HepG2 (cell line): ENCODE measurements around the gene PRKACA. TPM values are rescaled to one million over a fixed set of nuclear protein-coding genes. Genes with fewer than 3 reads are reported as not detected.

Experiments used
- EHMT2 ChIP-seq: fragments of 200-600 bp; sonication (generic); IDR thresholded peaks from 2 replicates; pipeline ENCODE4 v1.7.0; 2017; ENCODE audit warnings: antibody characterized with exemption, low read depth, low read length, borderline replicate concordance
- FOXA3 ChIP-seq: IDR thresholded peaks from 2 replicates; pipeline ENCODE4 v1.6.1; 2016; ENCODE audit warnings: missing genetic modification reagents, missing compliant biosample characterization
- GABPB1 ChIP-seq: IDR thresholded peaks from 2 replicates; pipeline ENCODE4 v1.6.1; 2016; ENCODE audit warnings: mild to moderate bottlenecking, missing genetic modification reagents, moderate library complexity, missing compliant biosample characterization
- MED1 ChIP-seq: sonication (generic); formaldehyde crosslinking; IDR thresholded peaks from 2 replicates; pipeline ENCODE4 v1.4.0; 2020; ENCODE audit warnings: missing genetic modification reagents
- PRDM4 ChIP-seq: sonication (generic); formaldehyde crosslinking; IDR thresholded peaks from 2 replicates; pipeline ENCODE4 v1.9.0; 2021; ENCODE audit warnings: missing genetic modification reagents, borderline replicate concordance
- SETDB1 ChIP-seq: sonication (generic); formaldehyde crosslinking; IDR thresholded peaks from 2 replicates; pipeline ENCODE4 v1.5.1; 2020; ENCODE audit warnings: missing genetic modification reagents, mild to moderate bottlenecking, borderline replicate concordance
- SKI ChIP-seq: fragments of 450-650 bp; IDR thresholded peaks from one replicate; pipeline ENCODE4 v1.6.1; 2018; ENCODE audit warnings: mild to moderate bottlenecking; ENCODE audit not compliant: partially characterized antibody
- SNAPC4 ChIP-seq: sonication (generic); formaldehyde crosslinking; IDR thresholded peaks from 2 replicates; pipeline ENCODE4 v1.4.0; 2020; ENCODE audit warnings: mild to moderate bottlenecking, missing genetic modification reagents
- ZFY ChIP-seq: sonication (generic); formaldehyde crosslinking; IDR thresholded peaks from 2 replicates; pipeline ENCODE4 v1.4.0; 2020; ENCODE audit warnings: missing genetic modification reagents
- ZNF253 ChIP-seq: sonication (generic); formaldehyde crosslinking; IDR thresholded peaks from 2 replicates; pipeline ENCODE4 v1.8.0; 2022; ENCODE audit warnings: mild to moderate bottlenecking, missing genetic modification reagents, borderline replicate concordance
- ZNF441 ChIP-seq: sonication (generic); formaldehyde crosslinking; IDR thresholded peaks from 2 replicates; pipeline ENCODE4 v1.7.0; 2021; ENCODE audit warnings: missing genetic modification reagents, borderline replicate concordance
- ZNF616 ChIP-seq: sonication (generic); formaldehyde crosslinking; IDR thresholded peaks from 2 replicates; pipeline ENCODE4 v1.5.0; 2020; ENCODE audit warnings: low read depth, mild to moderate bottlenecking, missing genetic modification reagents
- ZNF687 ChIP-seq: sonication (generic); formaldehyde crosslinking; IDR thresholded peaks from 2 replicates; pipeline ENCODE4 v1.5.1; 2020; ENCODE audit warnings: mild to moderate bottlenecking, missing genetic modification reagents, moderate library complexity
- ZNF800 ChIP-seq: sonication (generic); formaldehyde crosslinking; IDR thresholded peaks from 2 replicates; pipeline ENCODE4 v1.4.0; 2020; ENCODE audit warnings: missing genetic modification reagents
- ZSCAN21 ChIP-seq: sonication (generic); formaldehyde crosslinking; IDR thresholded peaks from 2 replicates; pipeline ENCODE4 v1.8.0; 2022; ENCODE audit warnings: mild to moderate bottlenecking, missing genetic modification reagents, moderate library complexity, borderline replicate concordance
- polyA plus RNA-seq, 8 experiments: library from polyadenylated mRNA; depleted of rRNA in 3 of 8; stranded (reverse) in 7 of 8; unstranded in 1 of 8; fragments of >200 nt; fragmentation: Illumina TruSeq in 4 of 8; extraction: Trizol in 4 of 8; gene quantifications; 2 replicates each; pipeline versions ENCODE4 v1.2.1 to v1.2.3, GENCODE V29; 2011 to 2016; ENCODE audit warnings: low read depth in 4 of 8, missing spikeins in 1 of 8, mixed read lengths in 1 of 8; ENCODE audit not compliant: insufficient read depth in 1 of 8
- total RNA-seq, 5 experiments: library from RNA; depleted of rRNA; stranded (reverse); fragments of >200 nt; fragmentation: Illumina TruSeq; extraction: Trizol; gene quantifications; 2 replicates each; pipeline ENCODE4 v1.2.3, GENCODE V29; 2016; ENCODE audit warnings: low read depth in 1 of 5

The PRKACA gene
- total and polyA plus RNA-seq, 2 of the 13 experiments (the other 11 are each of a cell fraction or from before 2014, with no cell fraction given) = 11.0 to 18.2 TPM

GRCh38 chr19:14073261-14073924 lies 44.2 kb downstream of the PRKACA start (continued):
- no peak for TF ChIP-seq SNAPC4 (CRISPR knock-in tag)
- TF ChIP-seq SKI = peak; percentile 36
- TF ChIP-seq MED1 (CRISPR knock-in tag) = 0 out of 2 replicates have a peak, but pooled peaks have one; percentile 5
- TF ChIP-seq GABPB1 (CRISPR knock-in tag) = peak; percentile 6; the same call in 1 of the 2 replicates
- peak; percentile 67 for TF ChIP-seq ZFY
- no peak for TF ChIP-seq EHMT2
- 0 out of 2 replicates have a peak, but pooled peaks have one; percentile 12 for TF ChIP-seq ZNF441 (CRISPR knock-in tag)
- TF ChIP-seq SETDB1 (CRISPR knock-in tag) = no peak
- no peak for TF ChIP-seq ZNF616 (CRISPR knock-in tag)
- TF ChIP-seq PRDM4 = no peak
- no peak for TF ChIP-seq ZSCAN21 (CRISPR knock-in tag)
- peak; percentile 52 for TF ChIP-seq ZNF687 (CRISPR knock-in tag)
- no peak for TF ChIP-seq FOXA3 (CRISPR knock-in tag)
- no peak for TF ChIP-seq ZNF253 (CRISPR knock-in tag)
- TF ChIP-seq ZNF800 (CRISPR knock-in tag) = no peak
